ENCODE results near the gene POU3F1. TPM values are rescaled to one million over a fixed set of nuclear protein-coding genes. Genes with fewer than 3 reads are reported as not detected.
A peak's percentile ranks its signal among the peaks of the same experiment; 100 is the strongest.
"Not testable (repeated sequence)": the region's sequence is repeated elsewhere in the genome, so short reads cannot be mapped to it uniquely, and the experiment has no call there.

The POU3F1 gene
- total RNA-seq, 1 donor from 2014 or later: 0.05 TPM

DNA sequence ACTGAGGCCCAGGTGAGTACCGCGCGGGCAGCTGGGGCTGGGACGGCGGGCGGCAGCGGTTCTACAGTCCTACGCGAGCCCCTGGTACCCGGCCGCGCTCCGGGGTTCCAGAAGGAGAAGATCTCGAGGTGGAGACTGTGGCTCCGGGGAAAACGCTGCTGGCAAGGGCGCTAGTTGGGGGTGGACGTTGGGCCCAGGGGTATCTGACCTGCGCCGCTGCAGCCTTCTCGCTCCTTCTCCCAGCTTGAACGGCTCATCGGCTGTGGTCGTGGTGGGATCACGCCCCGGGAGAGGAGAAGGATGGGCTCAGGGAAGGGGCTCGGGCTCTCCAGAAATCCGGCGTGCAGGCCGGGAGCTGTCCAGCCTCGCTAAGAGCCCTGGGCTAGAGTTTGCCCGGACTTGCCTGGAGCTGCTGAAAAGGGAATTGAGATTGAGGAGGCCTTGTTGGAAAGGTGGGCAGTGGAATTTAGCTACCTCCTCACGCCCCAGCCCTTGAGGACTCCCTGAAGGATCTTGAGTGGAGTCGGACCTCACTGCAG, 1.1 kb upstream of the POU3F1 start:
- no peak for DNase-seq (ENCODE audit: low read depth)

DNA sequence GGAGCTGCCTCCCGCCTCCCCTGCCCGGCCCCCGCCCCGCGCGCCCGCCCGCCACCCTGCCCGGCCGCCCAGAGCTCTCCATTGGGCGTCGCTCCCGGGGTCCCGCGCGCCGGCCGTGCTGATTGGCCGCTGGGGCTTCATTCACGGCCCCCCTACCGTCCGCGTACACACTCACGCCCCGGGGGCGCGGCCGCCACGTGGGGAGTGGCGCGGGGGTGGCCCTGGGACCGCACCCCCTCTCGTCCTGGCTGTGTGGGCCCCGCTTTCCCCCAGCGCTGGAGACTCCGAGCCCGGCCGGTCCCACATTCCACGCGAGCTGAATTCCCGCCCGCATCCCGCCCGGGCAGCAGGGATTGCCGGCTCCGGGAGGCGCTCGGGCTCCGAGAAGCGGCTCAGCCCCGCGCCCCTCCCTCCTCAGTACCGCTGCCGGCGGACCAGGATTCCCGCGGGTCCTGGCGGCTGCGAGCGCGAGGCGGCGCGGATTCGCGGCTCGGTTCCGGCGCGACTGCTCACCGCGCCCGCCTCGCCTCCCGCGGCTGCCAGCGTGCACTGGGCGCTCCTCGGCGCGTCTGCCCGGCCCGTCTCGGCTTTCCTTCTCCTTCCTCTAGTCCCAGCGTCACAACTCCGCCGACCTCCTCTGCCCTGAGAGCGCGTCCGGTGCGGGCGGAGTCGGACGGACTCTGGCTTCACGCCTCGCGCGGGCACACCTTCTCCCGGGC, 450 bp upstream of the POU3F1 start:
- DNase-seq (ENCODE audit: low read depth): no peak

DNA sequence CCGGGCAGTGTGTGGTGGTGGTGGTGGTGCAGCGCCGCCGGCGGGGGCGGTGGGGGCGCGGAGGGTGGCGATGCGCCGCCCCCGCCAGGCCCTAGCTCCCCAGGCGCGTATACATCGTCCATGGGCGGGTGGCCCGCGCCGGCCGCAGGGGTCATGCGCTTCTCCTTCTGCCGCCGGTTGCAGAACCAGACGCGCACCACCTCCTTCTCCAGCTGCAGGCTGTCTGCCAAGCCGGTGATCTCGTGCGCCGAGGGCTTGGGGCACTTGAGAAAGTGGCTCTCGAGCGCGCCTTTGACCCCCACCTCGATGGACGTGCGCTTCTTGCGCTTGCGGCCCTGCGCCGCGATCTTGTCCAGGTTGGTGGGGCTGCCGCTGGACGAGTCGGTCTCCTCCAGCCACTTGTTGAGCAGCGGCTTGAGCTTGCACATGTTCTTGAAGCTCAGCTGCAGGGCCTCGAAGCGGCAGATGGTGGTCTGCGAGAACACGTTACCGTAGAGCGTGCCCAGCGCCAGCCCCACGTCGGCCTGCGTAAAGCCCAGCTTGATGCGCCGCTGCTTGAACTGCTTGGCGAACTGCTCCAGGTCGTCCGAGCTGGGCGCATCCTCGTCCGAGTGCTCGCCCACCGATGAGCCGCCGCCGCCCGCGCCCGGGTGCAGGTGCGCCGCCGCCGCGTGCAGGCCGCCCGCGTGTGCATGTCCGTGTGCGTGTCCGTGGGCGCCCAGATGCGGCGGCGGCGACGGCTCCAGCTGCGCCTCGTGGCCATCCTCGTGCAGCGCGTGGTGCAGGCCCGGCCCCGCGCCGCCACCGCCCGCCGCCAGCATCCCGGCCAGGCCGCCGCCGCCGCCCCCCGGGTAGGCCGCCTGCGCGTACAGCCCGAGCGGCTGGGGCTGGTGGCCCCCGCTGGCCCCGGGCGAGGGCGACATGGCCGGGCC, 926 bp downstream of the POU3F1 start:
- no peak for DNase-seq (ENCODE audit: low read depth)

DNA sequence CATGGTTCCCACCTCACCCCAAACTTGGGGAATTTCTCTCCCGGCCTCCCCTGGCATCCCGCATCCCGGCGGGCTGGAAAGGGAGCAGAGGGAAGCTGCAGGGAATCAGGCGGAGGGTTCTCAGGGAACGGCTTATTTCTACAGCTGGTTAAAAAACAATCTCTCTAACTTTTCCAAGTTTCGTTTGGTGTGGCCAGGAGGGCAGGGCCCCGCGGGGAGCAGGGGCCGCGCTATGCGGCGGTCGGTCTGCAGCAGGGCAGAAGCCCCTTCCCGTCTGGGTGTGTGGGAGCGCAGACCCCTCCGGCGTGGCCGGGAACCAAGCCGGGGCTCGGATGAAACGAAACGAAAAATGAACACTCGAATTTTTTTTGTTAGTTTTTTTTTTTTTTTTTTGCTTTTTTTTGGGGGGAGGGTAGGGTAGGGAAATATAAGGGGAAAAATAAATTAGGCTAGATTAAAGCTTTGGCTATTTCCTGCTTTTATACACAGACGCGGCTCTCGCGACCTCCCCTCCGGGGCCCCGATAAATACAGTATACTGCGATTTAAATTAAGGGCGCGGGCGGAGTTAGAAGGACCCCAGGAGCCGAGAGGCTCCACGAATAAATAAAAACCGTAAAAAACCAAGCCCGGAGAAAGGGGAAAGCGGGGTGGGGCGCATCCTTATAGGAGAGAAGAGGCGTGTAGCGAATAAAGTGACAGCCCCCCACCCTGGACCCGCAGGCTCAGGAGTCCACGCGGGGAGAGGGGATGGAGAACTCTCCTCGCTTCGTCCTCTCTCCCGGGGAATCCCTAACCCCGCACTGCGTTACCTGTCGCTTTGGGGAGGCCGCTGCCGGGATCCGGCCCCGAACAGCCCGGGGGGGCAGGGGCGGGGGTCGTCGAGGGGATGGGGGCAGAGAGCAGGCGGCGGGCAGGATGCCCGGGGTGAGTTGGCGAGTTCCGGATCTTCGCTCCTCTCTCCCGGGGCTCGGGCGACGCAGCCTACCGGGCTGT, 2.1 kb downstream of the POU3F1 start:
- DNase-seq (ENCODE audit: low read depth): no peak

DNA sequence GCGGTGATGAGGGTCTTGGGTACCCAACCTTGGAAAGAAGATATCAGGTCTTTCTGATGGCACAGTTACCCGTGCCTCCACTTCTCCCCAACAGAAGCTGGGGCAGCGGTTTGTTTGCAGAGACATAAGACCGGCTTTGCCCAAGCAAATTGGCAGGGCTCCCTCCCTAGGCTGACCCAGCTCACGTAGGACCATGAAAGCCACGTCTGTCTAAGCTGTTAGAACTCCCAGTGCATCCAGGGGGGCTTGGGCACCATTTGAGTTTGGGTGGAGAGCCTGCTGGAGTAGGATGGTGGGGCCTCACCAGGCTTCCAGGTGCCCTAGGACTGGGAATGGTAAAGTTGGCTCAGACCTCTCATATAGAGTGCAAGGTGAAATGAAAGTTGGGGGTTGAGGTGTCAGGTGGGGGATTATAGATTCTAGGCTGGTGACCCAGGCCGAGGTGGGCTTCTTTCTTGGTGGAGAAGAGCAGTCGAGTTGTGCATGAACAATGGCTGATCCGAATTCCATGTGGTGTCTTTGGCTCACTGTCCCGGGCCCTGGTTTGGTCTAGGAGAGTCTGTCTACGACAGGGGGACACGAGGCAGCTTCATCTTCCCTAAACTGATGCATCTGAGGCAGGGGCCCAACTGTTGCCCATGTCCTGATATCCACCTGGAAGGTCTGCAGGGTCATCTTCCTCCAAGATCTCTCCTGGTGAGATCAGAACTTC, 3.4 kb downstream of the POU3F1 start:
- DNase-seq (ENCODE audit: low read depth): no peak

DNA sequence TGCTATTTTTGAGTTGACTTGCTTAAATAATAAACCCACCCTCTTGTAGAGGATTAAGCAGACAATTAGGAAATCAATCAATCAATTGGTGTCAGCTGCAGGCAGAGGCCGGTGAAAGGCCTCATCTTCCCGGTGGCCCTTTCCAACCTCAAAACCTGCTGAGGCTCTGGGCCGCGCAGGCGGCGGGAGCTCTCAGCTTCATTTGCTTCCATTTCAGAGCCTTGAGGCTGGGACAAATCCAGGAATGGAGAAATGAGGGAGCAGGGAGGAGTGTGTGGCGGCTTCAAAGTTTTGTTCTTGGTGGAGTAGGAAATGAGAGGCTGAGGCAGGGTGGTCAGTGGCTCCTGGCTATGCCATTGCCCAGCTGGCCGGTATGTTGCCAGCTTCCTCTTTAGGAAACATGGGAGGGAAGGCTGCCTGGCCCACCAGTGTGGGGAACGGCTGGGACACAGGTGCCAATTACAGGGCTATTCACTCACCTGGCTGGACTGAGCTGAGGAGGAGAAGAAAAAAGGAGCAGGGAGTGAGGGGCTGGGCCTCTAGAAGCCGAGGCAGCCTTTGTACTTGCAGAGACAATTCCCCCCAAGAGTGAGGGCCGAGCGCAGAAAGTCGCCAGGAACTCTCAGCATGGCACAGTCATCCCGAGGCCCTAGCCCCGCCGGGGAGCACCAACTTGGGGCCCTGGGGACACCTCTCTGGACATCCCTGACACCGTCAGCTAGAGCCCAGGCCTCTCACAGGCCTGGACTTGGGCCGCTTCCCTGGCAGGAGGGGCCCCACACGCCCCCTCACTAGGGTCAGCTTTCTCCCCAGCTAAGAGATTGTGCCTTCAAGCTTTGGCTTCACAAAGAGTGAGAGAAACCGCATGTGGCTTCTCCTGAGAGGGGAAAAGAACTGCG, 4.4 kb downstream of the POU3F1 start:
- no peak for DNase-seq (ENCODE audit: low read depth)

DNA sequence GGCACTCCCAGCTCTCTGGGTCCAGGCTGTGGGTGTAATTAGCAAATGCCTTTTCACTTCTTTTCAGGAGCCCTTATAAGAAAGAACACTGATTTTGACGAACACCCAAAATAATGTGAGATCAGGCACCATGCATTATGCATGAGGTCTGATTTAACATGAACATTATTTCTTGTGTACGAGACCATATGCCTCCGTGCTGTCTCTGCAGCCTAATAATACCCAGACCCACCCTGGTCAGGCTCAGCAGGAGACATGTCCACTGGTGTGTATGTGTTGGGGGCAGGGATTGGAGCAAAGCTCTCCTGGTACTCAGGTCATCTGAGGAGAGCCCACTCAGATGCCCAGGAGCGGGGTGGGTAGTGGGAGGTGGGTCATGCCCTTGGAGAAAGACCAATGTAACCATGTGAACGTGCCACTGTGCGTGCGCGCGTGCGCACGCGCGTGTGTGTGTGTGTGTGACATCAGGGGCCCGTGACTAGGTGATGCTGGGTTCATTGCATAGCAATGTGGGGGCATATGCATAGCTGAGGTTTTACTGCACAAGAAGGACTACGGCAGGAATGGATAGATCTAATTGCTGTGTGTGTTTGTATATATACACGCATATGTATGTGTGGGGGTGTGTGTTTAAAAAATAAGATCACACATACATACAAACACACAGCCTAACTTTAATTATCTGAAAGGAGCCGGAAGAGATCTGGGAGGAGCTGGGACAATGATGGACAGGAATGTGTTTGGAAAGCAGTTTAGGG, 7.1 kb downstream of the POU3F1 start:
- no peak for DNase-seq (ENCODE audit: low read depth)

DNA sequence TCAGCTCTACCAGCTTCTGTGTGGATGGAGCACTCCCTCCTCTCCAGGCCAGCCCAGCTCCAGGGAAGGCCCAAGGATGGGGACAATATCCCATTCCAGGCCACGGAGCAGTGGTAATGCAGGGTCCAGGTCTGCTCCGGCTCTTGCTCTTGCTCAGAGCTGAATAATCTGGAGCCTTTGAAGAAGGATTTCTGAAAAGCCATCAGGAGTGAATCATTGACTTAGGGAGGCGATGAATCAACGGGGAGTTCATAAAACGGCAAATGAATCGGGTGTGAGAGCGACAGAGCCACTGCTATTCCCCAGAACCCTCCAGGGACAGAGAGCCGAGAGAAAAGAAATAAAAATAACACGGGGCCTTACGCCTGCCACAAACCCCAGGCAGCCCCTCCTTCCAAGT, 7.7 kb downstream of the POU3F1 start:
- DNase-seq (ENCODE audit: low read depth): peak; percentile 93

DNA sequence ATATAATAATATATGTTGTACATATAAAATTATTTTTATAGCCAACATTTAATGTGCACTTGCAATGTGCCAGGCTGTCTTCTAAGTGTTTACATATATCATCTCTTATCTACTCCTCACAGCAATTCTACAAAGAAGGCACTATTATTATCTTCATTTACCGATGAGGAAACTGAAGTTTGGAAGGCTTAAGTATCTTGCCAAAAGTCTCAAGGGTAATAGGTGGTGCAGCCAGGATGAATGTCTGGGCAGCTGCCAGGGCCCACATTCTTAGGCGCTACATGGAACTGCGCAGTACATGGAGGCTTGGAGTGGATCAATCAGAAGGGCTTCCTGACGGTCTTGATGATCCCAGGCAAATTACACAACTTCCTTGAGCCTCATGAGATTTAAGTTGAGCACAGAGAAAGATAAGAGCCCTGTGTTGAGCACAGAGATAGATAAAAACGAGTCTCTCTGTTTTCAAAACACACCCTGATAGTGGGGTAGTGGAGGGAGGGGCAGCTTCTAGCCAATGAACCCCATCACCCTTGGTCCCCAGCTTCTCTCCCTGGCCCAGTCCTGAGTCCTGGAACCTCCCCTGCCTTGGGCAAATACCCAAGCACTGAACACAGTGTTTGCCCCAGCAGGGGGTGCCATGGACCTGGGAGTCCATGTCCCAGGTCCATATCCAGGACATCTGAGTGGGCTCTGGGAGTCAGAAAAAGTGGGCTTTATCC, 9.2 kb downstream of the POU3F1 start:
- no peak for DNase-seq (ENCODE audit: low read depth)

DNA sequence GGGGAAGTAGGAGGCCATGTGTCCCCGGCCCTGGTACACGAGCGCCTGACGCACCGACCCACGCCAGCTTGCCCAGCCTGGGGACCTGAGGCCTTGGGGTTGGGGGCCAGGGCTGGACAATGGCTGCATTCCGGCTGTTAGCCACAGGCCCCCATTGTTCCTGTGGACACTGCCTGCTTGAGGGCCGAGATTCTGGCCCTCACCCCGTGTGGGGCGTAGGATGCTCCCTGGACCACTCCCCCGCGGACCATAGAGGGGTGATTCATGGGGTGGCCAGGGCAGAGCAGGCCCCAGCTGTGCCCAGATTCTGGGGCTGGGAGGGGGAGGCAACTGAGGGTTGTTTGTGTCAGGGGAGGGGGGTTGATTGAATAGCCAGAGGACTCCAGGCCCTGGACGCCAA, 11.7 kb downstream of the POU3F1 start:
- no peak for DNase-seq (ENCODE audit: low read depth)

DNA sequence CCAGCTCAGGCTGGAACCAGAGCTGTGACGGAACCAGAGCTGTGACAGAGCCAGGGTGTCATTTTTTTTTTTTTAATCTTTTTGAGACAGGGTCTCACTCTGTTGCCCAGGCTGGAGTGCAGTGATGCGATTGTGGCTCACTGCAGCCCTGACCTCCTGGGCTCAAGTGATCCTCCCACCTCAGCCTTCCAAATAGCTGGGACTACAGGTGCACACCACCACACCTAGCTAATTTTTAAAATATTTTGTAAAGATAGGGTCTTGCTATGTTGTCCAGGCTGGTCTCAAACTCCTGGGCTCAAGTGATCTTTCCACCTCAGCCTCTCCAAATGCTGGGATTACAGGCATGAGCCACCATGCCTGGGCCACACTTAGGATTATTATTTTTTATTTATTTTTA, 13.6 kb downstream of the POU3F1 start:
- DNase-seq (ENCODE audit: low read depth): not testable (repeated sequence)

DNA sequence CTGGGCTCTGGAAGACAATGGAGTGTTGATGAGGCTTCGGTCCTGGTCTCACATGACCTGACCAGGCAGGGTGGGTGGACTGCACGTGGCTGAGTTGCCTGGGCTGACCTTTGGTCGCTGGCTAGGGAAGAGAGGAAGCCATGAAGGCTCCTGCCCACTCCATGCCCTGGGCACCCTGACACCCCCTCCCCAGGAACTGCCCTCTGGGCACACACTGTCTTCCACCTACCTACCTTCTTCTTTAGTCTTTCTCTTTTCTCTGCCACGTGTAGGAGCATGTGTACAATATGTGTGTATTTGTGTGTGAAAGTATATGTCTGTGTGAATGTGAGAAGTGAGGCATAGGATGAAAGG, 15.1 kb downstream of the POU3F1 start:
- DNase-seq (ENCODE audit: low read depth): no peak

DNA sequence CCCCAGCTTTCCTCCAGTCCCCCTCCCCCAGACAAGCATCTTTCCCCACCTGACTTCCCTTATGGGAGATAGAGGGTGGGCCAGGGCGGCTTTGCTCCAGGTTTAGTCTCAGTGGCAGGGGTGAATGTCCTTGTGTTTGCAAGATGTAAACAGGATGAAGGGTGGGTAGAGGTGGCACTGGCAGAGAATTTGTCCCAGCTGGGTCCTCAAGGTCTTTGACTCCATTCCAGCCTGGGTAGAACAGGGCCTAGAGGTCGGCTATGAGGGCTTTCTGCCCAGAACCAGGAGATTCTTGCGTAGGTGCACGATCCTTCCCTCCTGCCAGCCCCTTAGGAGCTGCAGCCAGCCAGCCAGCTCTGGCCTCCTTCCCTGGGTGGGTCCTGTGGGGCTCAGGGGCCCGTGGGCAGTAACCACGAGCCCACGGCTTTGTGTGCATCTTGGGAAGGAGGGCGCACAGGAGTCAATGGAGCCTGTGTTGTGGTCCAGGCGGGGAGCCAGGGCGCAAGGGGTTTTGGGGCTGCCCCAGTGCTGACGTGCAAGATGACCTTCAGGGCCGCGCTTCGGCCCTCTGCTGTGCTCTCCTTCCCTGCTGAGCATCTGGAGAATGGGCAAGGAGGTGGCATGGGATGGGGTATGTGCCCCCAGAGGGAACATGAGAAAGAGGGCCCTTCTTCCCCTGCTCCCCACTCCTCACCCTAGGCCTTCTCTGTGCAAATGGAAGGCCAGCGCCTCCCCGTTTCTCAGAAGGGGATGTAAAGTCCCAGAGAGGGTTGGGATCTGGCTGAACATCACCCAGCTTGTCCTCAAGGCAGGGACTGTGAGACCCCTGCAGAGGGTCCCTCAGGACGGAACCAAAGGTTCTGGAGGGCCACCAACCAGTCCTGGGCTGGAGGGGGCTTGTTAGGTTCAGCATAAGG, 15.7 kb downstream of the POU3F1 start:
- no peak for DNase-seq (ENCODE audit: low read depth)

DNA sequence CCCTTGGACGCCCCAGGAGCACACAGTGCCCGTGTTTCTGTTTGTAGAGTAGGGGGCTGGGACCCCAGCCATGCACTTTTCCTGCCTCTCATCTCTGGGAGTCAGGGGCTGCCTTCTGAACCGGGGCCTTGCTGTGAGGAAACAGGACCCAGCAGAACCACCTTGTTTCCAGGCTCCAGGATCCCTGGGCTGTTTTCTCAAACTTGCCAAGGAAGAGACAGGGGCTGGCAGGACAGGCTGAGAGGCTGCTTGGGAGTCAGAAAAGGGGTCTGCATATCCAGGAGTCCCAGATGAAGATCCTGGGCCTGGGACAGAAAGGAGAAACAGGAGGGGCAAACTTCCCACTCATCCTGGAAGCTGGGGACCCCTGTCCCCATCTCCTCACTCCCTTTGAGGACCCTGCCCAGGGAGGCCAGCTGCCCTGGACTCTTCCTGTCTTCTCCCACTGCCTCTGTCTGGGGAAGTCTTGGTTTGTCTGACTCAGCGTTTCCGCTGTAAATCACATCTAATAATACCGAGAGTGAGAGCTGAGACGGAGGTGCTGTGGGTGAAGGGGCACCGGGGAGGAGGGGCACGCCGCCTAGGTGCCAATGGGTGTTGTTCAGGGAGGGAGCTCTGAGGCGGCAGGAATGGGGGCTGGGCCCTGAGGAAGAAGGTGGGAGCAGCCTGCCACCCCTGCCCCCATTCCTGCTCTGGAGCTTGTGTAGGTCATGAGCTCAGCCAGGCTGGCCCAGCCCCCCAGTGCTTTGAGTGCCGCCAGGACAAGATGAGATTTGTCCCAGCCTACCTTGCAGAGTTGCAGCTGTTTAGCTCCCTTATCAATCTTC, 16.7 kb downstream of the POU3F1 start:
- DNase-seq (ENCODE audit: low read depth): peak; percentile 70

DNA sequence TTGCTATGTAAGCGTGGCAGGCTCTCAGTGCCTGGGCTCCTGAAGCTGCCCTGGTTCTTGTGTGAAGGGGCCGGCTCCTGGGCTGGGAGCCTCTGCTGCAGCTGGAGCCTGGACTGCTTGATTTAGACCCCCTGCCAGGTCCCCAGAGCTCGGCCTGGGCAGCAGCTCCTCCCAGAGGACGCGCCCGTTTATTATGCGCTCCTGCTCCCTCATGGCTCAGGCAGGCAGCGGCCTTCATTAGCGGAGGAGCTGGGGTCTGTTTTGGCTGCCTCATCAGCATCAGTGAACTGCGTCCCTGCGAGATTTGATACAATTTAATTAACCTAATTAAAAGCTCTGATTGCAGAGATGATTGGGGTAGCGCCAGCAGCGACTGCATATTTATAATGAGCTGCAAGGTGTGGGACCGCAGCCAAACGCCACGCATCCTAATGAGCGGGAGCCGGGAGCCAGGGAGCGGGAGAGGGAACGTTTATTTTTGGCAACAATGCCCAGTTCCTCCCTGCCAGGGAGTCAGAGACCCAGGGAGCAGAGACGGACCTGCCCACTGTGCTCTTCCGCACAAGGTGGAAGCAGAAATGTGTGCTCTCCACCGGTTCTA, 17.4 kb downstream of the POU3F1 start:
- no peak for DNase-seq (ENCODE audit: low read depth)

DNA sequence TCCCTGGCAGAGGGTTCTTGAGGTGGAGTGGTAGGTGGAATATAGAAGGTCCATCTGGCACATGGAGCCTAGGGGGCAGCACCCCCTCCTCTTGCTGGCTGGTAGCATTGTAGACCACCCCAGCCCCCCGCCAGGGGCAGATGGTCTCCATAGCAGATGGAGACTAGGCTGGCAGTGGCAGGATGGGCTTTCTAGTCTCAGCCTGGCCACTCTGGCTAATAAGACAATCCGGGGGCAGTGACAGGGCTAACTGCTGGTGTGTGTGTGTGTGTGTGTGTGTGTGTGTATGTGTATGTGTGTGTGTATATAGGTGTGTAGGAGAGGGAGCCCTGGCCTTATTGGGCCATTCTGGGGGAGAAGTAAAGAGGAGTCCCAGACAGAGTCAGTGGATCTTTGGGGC, 17.9 kb downstream of the POU3F1 start:
- DNase-seq (ENCODE audit: low read depth): no peak
